HPDE6-E6E7 (cell line): ENCODE data around the gene SMAD6.

ENCODE experiments used
- DNase-seq: peaks from one replicate; pipeline ENCODE4 v3.0.0; 2011; ENCODE audit warnings: missing footprints; ENCODE audit errors: extremely low spot score

SMAD6 gene

DNA sequence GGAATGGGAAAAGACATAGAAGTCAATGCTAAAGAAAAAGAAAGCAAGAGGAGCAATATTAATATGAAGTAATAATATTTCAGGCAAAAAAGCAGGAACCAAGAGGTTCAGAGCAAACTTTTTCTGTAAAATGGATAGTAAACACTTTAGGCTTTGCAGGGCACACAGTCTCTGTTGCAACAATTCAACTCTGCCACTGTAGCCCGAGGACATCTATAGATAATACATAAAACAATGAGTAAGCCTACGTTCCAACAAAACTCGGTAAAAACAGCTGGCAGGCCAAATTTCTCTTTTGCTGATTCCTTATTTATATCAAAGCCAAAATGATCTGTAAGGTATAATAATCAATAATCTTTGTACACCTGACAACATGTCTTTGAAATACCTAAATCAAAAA is 56.8 kb downstream of the SMAD6 start:
- DNase-seq, result no peak

- no peak for DNase-seq
Measured at GRCh38 chr15:66760097-66760967, 58.3 kb downstream of the SMAD6 start.

DNA sequence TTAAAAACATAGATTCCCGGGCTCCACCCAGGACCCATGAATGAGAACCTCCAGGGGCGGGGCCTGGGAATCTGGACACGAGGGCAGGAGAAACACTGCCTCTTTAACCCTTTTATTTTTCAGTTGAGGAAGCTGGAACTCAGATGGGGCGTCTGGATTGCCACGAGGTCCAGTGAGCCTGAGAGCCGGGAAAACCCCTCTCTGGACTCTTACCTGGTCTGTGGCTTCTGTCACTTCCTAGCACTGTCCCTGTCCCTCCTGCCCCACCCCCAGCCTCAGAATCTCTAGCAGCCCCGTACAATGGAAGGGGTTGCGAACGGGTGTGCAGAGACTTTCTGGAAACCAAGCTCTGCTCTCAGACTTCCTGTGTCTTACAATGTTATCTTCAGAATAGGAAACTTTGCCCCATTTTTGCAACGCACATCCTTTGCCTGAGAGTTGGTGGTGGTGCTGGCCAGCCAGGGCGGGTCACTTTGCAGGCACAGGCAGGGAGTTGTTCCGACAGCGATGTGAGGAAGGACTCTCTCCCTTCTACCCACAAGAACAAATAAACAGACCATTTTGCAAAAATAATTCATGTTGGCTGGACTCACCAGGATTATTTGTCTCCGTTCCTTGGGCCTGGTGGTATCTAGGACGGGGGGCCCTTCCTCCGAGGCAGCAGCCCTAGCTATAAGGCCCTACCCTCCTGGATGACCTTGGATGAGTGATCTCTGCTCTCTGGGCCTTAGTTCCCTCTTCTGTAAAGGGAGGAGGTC is 59.1 kb downstream of the SMAD6 start:
- no peak for DNase-seq

GRCh38 chr15:66761726-66762595 is 59.9 kb downstream of the SMAD6 start:
- no peak for DNase-seq

- no peak for DNase-seq
Measured at GRCh38 chr15:66763186-66764071, 61.4 kb downstream of the SMAD6 start.

DNA sequence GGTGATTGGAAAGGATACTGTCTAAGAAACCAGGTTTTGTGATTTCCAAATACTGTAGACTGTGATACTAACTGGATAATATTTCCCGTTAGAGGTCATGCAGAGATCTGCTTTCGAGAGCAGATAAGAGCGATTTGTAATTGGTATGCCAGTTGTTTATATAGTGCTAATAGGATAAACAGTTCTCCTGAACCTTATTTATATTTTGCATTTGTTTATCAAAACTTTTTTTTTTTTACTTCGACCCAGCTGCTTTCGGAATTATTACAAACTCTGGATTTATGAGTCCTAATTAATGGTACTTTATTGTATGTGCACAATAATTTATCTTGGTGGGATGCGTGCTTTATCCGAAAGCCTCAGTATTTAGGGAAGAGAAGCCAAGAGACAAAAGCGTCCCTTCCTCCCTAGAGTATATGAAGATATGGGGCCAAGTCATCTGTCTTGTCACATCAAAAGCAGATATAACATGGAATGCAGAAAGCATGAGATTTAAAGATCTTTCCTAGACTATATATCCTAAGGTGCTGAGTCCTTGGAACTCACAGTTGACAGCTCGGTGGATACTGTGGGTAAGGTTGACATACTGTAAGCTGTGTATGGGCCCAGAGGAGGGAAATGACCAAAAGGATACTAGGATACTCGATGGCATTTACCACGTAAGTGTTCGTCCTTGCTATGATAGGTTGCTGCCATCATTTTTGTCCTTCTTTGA is 62.2 kb downstream of the SMAD6 start:
- DNase-seq, result no peak

- DNase-seq, result peak; percentile 31
Measured at GRCh38 chr15:66765478-66766281, 63.6 kb downstream of the SMAD6 start.

DNA sequence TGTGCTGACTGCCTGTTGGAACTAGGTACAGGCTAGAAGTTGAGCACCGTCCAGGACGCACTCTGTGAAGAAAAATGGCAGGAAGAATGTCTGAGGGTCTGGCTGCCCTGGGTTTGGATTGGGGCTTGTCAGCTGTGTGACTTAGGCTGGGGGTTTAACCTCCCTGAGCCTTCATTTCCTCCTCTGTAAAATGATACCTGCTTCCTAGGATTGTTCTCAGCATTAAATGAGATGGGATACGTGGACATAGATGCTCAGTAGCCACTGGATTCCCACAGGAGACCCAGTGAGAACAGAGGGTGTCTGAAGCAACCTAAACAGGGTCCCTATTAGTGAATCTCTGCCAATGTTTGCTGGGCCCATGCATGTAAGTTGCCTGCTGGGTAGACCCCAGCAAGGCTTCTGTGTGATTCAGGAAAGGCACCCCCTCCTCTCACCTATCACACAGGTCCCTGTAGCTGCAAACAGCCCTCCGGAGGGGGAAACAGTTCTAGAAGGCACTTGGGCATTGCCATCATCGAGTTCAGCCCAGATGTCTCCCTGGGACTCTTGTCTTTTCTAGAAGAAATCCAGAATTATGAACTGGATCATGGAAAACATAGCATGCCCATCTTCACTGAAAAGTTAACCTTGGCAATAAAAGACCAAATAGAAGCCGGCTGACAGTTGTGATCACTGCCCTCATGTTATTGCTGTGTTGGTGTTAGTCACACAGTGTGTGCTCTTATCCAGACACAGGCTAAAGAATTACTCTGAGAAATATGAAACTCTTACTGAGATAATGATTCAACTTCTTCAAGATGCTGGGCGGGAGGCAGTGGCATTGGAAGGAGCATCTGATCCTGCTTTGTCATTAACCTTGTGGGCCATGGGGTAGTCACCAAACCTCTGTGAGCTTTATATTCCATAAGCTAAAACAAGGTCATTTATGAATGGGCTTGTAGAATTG is 64.5 kb downstream of the SMAD6 start:
- no peak for DNase-seq

GRCh38 chr15:66767240-66767659 is 65.2 kb downstream of the SMAD6 start:
- DNase-seq, result no peak

- DNase-seq, result no peak
Measured at GRCh38 chr15:66768987-66769386, 67.0 kb downstream of the SMAD6 start.

DNA sequence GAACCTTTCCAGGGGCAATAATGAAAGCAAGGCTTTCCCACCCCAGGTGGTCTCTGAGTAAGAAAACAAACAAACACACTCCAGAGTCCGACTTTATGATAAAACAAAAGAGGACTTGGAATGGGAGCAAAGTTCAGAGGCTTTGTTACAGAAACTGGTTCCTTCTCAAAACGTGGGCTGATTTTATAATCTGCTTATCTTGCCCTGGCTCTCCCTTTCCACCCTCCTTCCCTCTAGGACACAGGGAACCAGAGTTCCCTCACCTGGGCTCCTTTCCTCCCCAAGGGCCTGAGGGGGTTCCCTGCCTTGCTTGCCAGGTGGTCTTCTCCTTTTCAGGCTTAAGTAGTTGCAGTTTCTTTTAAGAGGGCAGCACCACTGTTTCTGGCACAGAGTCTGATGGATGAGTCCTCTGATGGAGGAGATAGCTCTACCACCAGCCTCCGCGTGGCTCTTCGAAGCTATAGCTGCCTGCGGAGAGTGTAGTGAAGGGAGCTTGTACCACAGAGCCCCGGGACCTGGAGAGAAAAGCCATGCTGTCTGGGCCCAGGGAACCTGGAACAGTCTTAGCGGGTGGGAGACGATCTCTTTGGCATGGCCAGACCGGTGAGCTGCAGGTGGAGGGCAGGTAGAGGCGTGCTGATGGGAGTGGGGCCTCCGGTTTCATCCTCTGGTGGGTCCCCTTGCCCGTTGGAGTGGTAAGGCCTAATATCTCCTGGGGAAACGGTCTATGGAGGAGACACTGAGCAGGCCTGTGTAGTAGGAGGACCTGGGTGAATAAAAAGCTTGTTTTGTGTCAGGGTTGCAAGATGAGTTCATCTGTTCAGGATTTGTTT is 68.7 kb downstream of the SMAD6 start:
- no peak for DNase-seq

DNA sequence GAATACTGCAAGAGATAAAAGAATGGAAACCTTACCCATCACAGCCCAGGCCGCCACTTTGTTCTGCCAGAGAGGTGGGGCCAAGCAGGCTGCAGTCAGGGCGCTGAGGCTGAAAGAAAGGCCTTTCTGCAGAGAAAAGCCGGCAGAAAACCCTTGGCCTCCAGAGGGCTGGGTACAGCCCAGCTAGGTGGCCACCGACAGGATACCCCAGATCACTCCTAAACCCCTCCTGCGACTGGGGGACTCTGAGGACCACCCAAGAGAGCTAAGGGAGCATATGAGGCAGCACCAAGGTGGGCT is 69.3 kb downstream of the SMAD6 start:
- no peak for DNase-seq

DNA sequence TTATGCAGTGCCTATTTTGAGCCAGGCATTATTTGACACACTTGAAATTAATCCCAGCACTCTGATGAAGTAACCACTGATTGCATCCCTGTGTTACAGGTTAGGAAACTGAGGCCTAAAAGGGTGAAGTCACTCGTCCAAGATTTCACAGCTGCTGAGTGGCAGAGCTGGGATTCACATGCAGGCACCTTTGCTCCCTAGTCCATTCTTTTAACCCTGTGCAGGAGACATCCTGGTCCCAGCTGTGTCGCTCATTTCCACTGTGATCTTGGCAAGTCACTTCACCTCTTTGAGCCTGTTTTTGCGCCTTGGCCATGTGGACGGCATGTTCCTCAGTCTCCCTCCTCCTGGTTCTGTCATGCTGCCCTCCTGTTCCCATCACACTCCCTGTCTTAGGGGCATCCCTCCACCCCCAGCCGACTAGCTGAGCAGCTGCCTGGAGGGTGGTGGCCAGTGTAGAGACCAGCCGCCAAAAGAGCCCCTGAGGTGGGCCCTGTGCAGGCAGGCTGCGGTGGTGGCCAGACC is 70.6 kb downstream of the SMAD6 start:
- no peak for DNase-seq

GRCh38 chr15:66773129-66773873 is 71.3 kb downstream of the SMAD6 start:
- DNase-seq, result no peak

GRCh38 chr15:66774001-66774814 is 72.2 kb downstream of the SMAD6 start:
- DNase-seq, result peak; percentile 88
